GM12865 (cell line): Measurements from ENCODE around the gene BRPF1.

Source experiments
- DNase-seq: peaks from one replicate; pipeline ENCODE4 v3.0.0; 2010; ENCODE audit warnings: low read depth
- H3K4me3 ChIP-seq: 2 replicates; pipeline ENCODE4 v1.5.1; 2011; ENCODE audit warnings: mild to moderate bottlenecking, low read depth, low read length, control low read depth
- CTCF ChIP-seq: IDR thresholded peaks from 2 replicates; pipeline ENCODE4 v1.5.1; 2011; ENCODE audit warnings: low read length, control low read depth, low read depth, inconsistent platforms; ENCODE audit not compliant: insufficient read depth; ENCODE audit errors: missing control alignments

The BRPF1 gene

GRCh38 chr3:9701006-9701405 lies 30.5 kb upstream of the BRPF1 start:
- no peak for TF ChIP-seq CTCF
- H3K4me3 ChIP-seq: no peak overlapping the region
- DNase-seq: no peak

- no peak for DNase-seq
- no peak overlapping the region for H3K4me3 ChIP-seq
- no peak for TF ChIP-seq CTCF
These were observed 29.8 kb upstream of the BRPF1 start for GRCh38 chr3:9701711-9702110.

- no peak for DNase-seq
- no peak for TF ChIP-seq CTCF
- no peak overlapping the region for H3K4me3 ChIP-seq
These were observed 28.3 kb upstream of the BRPF1 start for GRCh38 chr3:9703240-9703639.

- DNase-seq: no peak
- no peak within 1 kb of the TSS for H3K4me3 ChIP-seq
These were observed 27.7 kb upstream of the BRPF1 start, which contains the start of gene CPNE9 for GRCh38 chr3:9703736-9704346. Gene CPNE9, plus strand, starts transcription at chr3:9703833. Its CDS starts 164 bp downstream, at chr3:9703997.

GRCh38 chr3:9704347-9705322 lies 26.9 kb upstream of the BRPF1 start:
- no peak for DNase-seq
- no peak for TF ChIP-seq CTCF
- H3K4me3 ChIP-seq: no peak overlapping the region

More at GRCh38 chr3:9703736-9704346, 27.7 kb upstream of the BRPF1 start, which contains the start of gene CPNE9:
- TF ChIP-seq CTCF: no peak

- DNase-seq: no peak
- no peak overlapping the region for H3K4me3 ChIP-seq
- no peak for TF ChIP-seq CTCF
These were observed 21.3 kb upstream of the BRPF1 start for GRCh38 chr3:9710174-9710739.
